HCT116 (cell line): ENCODE data around the gene PANK4. TPM values are rescaled to one million over a fixed set of nuclear protein-coding genes. Genes with fewer than 3 reads are reported as not detected.

Source experiments
- ATAC-seq: fragments of 200-7000 bp; cut with Tn5 transposase; 2 replicates; pipeline ENCODE4 v1.9.1; 2020; ENCODE audit warnings: mild to moderate bottlenecking, moderate library complexity
- BruUV-seq: library from RNA; stranded (reverse); fragments of 400-500 nt; replicated peaks from 2 replicates; lab custom pipeline; 2021; lab: Mats Ljungman, UMichigan
- CTCF ChIA-PET: fragments of 300-600 bp; sonication (Branson Sonifier 250); formaldehyde crosslinking; loops from one replicate; lab custom pipeline; 2021; ENCODE audit warnings: antibody characterized with exemption; lab: Charles Lee
- POLR2A ChIA-PET: fragments of 300-600, 350-600 bp; sonication (Branson Sonifier 250); formaldehyde crosslinking; loops from one replicate; lab custom pipeline; 2021; ENCODE audit warnings: antibody characterized with exemption; lab: Charles Lee
- RAD21 ChIA-PET, 2 experiments: fragments of 300-600 bp; sonication (Branson Sonifier 250); formaldehyde crosslinking; loops; one replicate each; lab custom pipeline; 2023; ENCODE audit warnings: low total read pairs in 2 of 2; ENCODE audit not compliant: uncharacterized antibody in 2 of 2, unreplicated experiment in 2 of 2, low non-redundant PET in 1 of 2; lab: Charles Lee
- DNase-seq: peaks from one replicate; pipeline ENCODE4 v3.0.0-alpha.2; 2010; ENCODE audit warnings: low read depth, low spot score
- H2AFZ ChIP-seq: fragments of 200-600 bp; shearing (Covaris generic), sonication (generic); 2 replicates; pipeline ENCODE4 v1.6.1; 2017; ENCODE audit warnings: low read depth, mixed run types, mixed read lengths, antibody characterized with exemption, low read length; ENCODE audit not compliant: poor library complexity, severe bottlenecking
- H3K27ac ChIP-seq: 2 replicates; pipeline ENCODE4 v1.5.1; 2012; ENCODE audit warnings: low read depth, low read length
- H3K27me3 ChIP-seq: fragments of 200-600 bp; sonication (generic); 2 replicates; pipeline ENCODE4 v1.6.1; 2016; ENCODE audit warnings: mixed run types, low read length, mixed read lengths; ENCODE audit not compliant: insufficient read depth
- H3K36me3 ChIP-seq, 2 experiments: fragments of 200-500 bp in 1 of 2; fragments of 200-600 bp in 1 of 2; sonication (Bioruptor generic) in 1 of 2; sonication (generic) in 1 of 2; 2 replicates each; pipeline versions ENCODE4 v1.5.1 to v1.6.1; 2014 to 2016; ENCODE audit warnings: low read length in 2 of 2, inconsistent platforms in 1 of 2, mixed read lengths in 1 of 2, mixed run types in 1 of 2; ENCODE audit not compliant: insufficient read depth in 2 of 2, control insufficient read depth in 1 of 2
- H3K4me1 ChIP-seq, 2 experiments: fragments of 200-600 bp in 1 of 2; sonication (generic) in 1 of 2; 2 replicates each; pipeline versions ENCODE4 v1.5.1 to v1.6.1; 2012 to 2017; ENCODE audit warnings: low read length in 2 of 2, inconsistent platforms in 1 of 2, mild to moderate bottlenecking in 1 of 2, mixed read lengths in 1 of 2, mixed run types in 1 of 2, moderate library complexity in 1 of 2; ENCODE audit not compliant: insufficient read depth in 2 of 2, control insufficient read depth in 1 of 2
- H3K4me2 ChIP-seq: fragments of 200-600 bp; sonication (generic); 2 replicates; pipeline ENCODE4 v1.6.1; 2017; ENCODE audit warnings: mixed run types, low read length, mixed read lengths
- H3K4me3 ChIP-seq, 2 experiments: fragments of 200-600 bp in 1 of 2; sonication (generic) in 1 of 2; replicated peaks in 1 of 2; 2 replicates each; pipeline ENCODE4 v1.5.1; 2011 to 2016; ENCODE audit warnings: low read length in 2 of 2, control low read depth in 1 of 2, low read depth in 1 of 2, mild to moderate bottlenecking in 1 of 2, mixed read lengths in 1 of 2, mixed run types in 1 of 2
- H3K79me2 ChIP-seq: fragments of 200-600 bp; sonication (generic); 2 replicates; pipeline ENCODE4 v1.6.1; 2017; ENCODE audit warnings: mild to moderate bottlenecking, mixed run types, low read length, moderate library complexity, mixed read lengths; ENCODE audit not compliant: insufficient read depth
- H3K9ac ChIP-seq: fragments of 200-600 bp; sonication (generic); 2 replicates; pipeline ENCODE4 v1.6.1; 2016; ENCODE audit warnings: low read length, mixed read lengths
- H3K9me2 ChIP-seq: fragments of 200-600 bp; sonication (generic), shearing (Covaris generic); 2 replicates; pipeline ENCODE4 v1.6.1; 2017; ENCODE audit warnings: mixed run types, mild to moderate bottlenecking, moderate library complexity; ENCODE audit not compliant: insufficient read depth
- H3K9me3 ChIP-seq, 2 experiments: fragments of 200-500 bp in 1 of 2; fragments of 200-600 bp in 1 of 2; sonication (Bioruptor generic) in 1 of 2; sonication (generic) in 1 of 2; 2 replicates each; pipeline ENCODE4 v1.6.1; 2014 to 2017; ENCODE audit warnings: low read length in 2 of 2, mixed read lengths in 2 of 2, inconsistent platforms in 1 of 2, low read depth in 1 of 2, mild to moderate bottlenecking in 1 of 2, mixed run types in 1 of 2, moderate library complexity in 1 of 2; ENCODE audit not compliant: control insufficient read depth in 1 of 2, insufficient read depth in 1 of 2
- H4K20me1 ChIP-seq: fragments of 200-600 bp; sonication (generic), shearing (Covaris generic); 2 replicates; pipeline ENCODE4 v1.6.1; 2017; ENCODE audit warnings: mixed run types, mild to moderate bottlenecking, moderate library complexity; ENCODE audit not compliant: insufficient read depth
- CBX3 ChIP-seq: IDR thresholded peaks from 2 replicates; pipeline ENCODE4 v1.6.1; 2012; ENCODE audit warnings: low read depth
- CEBPB ChIP-seq: IDR thresholded peaks from 2 replicates; pipeline ENCODE4 v1.6.1; 2012; ENCODE audit warnings: low read depth
- EGR1 ChIP-seq: IDR thresholded peaks from 2 replicates; pipeline ENCODE4 v1.6.1; 2012; ENCODE audit warnings: low read depth
- ELF1 ChIP-seq: IDR thresholded peaks from 2 replicates; pipeline ENCODE4 v1.6.1; 2012; ENCODE audit warnings: low read depth, borderline replicate concordance
- EZH2 ChIP-seq: fragments of 200-600 bp; sonication (generic); IDR thresholded peaks from 2 replicates; pipeline ENCODE4 v1.6.1; 2017; ENCODE audit warnings: antibody characterized with exemption, mixed run types
- JUND ChIP-seq: IDR thresholded peaks from 2 replicates; pipeline ENCODE4 v1.6.1; 2012
- POLR2A ChIP-seq: IDR thresholded peaks from 2 replicates; pipeline ENCODE4 v1.7.0; 2011; ENCODE audit warnings: borderline replicate concordance; ENCODE audit not compliant: insufficient read depth, insufficient read length; ENCODE audit errors: extremely low read depth
- POLR2AphosphoS5 ChIP-seq: IDR thresholded peaks from 2 replicates; pipeline ENCODE4 v1.6.1; 2011; ENCODE audit warnings: mild to moderate bottlenecking, low read depth, low read length, moderate library complexity
- RAD21 ChIP-seq: IDR thresholded peaks from 2 replicates; pipeline ENCODE4 v1.6.1; 2012; ENCODE audit warnings: low read depth, mild to moderate bottlenecking
- SIN3A ChIP-seq: IDR thresholded peaks from 2 replicates; pipeline ENCODE4 v1.6.1; 2012; ENCODE audit warnings: low read depth
- SP1 ChIP-seq: IDR thresholded peaks from 2 replicates; pipeline ENCODE4 v1.6.1; 2012; ENCODE audit warnings: low read depth
- SRF ChIP-seq: IDR thresholded peaks from 2 replicates; pipeline ENCODE4 v1.6.1; 2012; ENCODE audit warnings: low read depth
- TCF7L2 ChIP-seq: IDR thresholded peaks from 2 replicates; pipeline ENCODE4 v1.7.0; 2011; ENCODE audit warnings: borderline replicate concordance, inconsistent platforms; ENCODE audit not compliant: insufficient read depth, insufficient read length; ENCODE audit errors: extremely low read depth
- YY1 ChIP-seq: IDR thresholded peaks from 2 replicates; pipeline ENCODE4 v1.6.1; 2011; ENCODE audit warnings: low read length, low read depth, moderate library complexity, mild to moderate bottlenecking; ENCODE audit not compliant: insufficient replicate concordance; ENCODE audit errors: extremely low read depth
- ZFX ChIP-seq: fragments of 450-650 bp; IDR thresholded peaks from 2 replicates; pipeline ENCODE4 v1.6.1; 2017
- ZNF274 ChIP-seq: fragments of 200-500 bp; sonication (Bioruptor generic); IDR thresholded peaks from 2 replicates; pipeline ENCODE4 v1.6.1; 2014; ENCODE audit warnings: mild to moderate bottlenecking, low read depth, low read length, inconsistent platforms
- intact Hi-C: fragments of 100-400 bp; cut with micrococcal nuclease; formaldehyde crosslinking; loops from 2 replicates; pipeline ENCODE4 v1.10.0; 2022
- total RNA-seq: library from RNA; stranded (reverse); gene quantifications from one replicate; pipeline ENCODE4 v1.2.1, GENCODE V29; 2021; ENCODE audit not compliant: unreplicated experiment
- TF ChIP-seq, protein P1 (sequence below): IDR thresholded peaks from 2 replicates; pipeline ENCODE4 v1.6.1; 2012
- TF ChIP-seq, protein P2 (sequence below): IDR thresholded peaks from 2 replicates; pipeline ENCODE4 v1.6.1; 2012; ENCODE audit warnings: low read depth
- TF ChIP-seq, protein P3 (sequence below): IDR thresholded peaks from 2 replicates; pipeline ENCODE4 v1.6.1; 2012
- TF ChIP-seq, protein P4 (sequence below), 3 experiments: fragments of 200-600 bp in 1 of 3; sonication (generic) in 1 of 3; IDR thresholded peaks in 2 of 3; conservative IDR thresholded peaks in 1 of 3; 2 replicates each; pipeline ENCODE4 v1.5.1; 2012 to 2017; ENCODE audit warnings: low read depth in 2 of 3, low read length in 2 of 3, antibody characterized with exemption in 1 of 3, borderline replicate concordance in 1 of 3, control low read depth in 1 of 3, mild to moderate bottlenecking in 1 of 3, mixed read lengths in 1 of 3, mixed run types in 1 of 3, moderate library complexity in 1 of 3; ENCODE audit not compliant: insufficient read depth in 1 of 3

Gene PANK4
- total RNA-seq, 1 experiment from 2014 or later, result 38.5 TPM

DNA sequence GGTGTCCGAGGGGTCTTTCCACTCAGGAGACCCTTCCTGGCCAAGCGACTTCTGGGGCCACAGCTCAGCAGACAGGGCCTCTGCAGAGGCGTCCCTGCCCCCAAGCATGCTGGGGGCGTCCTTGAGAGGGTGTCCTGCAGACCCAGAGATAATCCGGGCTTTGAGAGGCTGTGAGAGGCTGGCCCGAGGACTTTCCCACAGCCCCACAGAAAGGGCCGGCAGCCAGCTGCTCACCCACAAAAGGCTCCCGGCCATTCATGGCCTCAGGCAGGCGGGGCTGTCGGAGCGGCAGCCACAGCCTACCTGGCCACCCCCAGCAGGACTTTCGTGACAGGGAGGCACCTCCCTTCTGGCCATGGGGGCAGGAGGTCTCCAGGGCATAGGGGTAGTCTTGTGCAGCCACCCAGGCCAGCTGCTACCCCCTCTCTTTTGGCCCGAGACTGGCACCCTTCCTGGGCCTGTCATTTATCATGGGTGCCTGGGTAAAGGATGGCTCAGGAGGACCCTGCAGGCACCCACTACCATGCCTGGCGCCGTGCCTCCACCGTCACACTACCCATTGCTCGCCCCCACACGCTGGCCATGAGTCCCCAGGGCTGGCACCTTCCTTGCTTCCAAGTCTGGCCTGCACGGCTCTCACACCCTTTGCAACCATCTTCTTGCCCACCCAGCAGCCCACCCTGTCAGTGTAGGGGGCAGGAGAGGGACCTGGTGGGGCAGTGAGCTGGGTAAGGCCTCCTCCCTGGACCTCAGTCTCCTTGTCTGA is 18.7 kb upstream of the PANK4 start:
- Histone ChIP-seq H3K79me2 (no peaks in the 10 kb centered on the region), H3K27ac (peak overlapping the region; percentile 57; the same call in 1 of the 2 replicates), H3K9me3 (no peaks in the 10 kb centered on the region), H4K20me1 (no peaks in the 10 kb centered on the region), H3K4me2 (peak overlapping the region; percentile 81), H3K9ac (peak overlapping the region; percentile 47; the same call in 1 of the 2 replicates), H3K4me1 (peaks cover 24 to 51% of the 10 kb centered on the region in 2 experiments), H3K9me2 (no peaks in the 10 kb centered on the region), H2AFZ (no peak overlapping the region), H3K27me3 (no peaks in the 10 kb centered on the region), H3K36me3 (no peaks in the 10 kb centered on the region), H3K4me3 (no peak overlapping the region; a peak in 1 of 4 replicates)
- no TSS peak for BruUV-seq
- CTCF ChIA-PET, result interaction anchor here (1.1 to 1.2 kb wide), 2 partner anchors 19 to 254 kb away, joined by 3 to 6 read pairs; partner anchors contain the start of gene PANK4
- POLR2A ChIA-PET, result interaction anchor here (0.6 to 1.6 kb wide), 4 partner anchors 10 to 132 kb away, joined by 3 to 13 read pairs (median 6); partner anchors contain the start of gene PANK4
- ATAC-seq, result no peak
- RAD21 ChIA-PET, result interaction anchor here (1.0 to 1.2 kb wide), 2 partner anchors 19 kb away, joined by 3 to 4 read pairs; partner anchors contain the start of gene PANK4 (in 2 of the 2)
- no peak for DNase-seq
- TF ChIP-seq EZH2 (no peak), POLR2A (no peak), CEBPB (no peak), ZFX (no peak), YY1 (no peak), EGR1 (no peak), SRF (no peak), TCF7L2 (no peak), POLR2AphosphoS5 (no peak), JUND (no peak), SIN3A (no peak), CBX3 (no peak), ZNF274 (no peak), ELF1 (no peak), RAD21 (no peak), SP1 (no peak)
- TF ChIP-seq, protein P1, sequence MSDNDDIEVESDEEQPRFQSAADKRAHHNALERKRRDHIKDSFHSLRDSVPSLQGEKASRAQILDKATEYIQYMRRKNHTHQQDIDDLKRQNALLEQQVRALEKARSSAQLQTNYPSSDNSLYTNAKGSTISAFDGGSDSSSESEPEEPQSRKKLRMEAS, result no peak
- TF ChIP-seq, protein P2, sequence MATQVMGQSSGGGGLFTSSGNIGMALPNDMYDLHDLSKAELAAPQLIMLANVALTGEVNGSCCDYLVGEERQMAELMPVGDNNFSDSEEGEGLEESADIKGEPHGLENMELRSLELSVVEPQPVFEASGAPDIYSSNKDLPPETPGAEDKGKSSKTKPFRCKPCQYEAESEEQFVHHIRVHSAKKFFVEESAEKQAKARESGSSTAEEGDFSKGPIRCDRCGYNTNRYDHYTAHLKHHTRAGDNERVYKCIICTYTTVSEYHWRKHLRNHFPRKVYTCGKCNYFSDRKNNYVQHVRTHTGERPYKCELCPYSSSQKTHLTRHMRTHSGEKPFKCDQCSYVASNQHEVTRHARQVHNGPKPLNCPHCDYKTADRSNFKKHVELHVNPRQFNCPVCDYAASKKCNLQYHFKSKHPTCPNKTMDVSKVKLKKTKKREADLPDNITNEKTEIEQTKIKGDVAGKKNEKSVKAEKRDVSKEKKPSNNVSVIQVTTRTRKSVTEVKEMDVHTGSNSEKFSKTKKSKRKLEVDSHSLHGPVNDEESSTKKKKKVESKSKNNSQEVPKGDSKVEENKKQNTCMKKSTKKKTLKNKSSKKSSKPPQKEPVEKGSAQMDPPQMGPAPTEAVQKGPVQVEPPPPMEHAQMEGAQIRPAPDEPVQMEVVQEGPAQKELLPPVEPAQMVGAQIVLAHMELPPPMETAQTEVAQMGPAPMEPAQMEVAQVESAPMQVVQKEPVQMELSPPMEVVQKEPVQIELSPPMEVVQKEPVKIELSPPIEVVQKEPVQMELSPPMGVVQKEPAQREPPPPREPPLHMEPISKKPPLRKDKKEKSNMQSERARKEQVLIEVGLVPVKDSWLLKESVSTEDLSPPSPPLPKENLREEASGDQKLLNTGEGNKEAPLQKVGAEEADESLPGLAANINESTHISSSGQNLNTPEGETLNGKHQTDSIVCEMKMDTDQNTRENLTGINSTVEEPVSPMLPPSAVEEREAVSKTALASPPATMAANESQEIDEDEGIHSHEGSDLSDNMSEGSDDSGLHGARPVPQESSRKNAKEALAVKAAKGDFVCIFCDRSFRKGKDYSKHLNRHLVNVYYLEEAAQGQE, result no peak
- TF ChIP-seq, protein P3, sequence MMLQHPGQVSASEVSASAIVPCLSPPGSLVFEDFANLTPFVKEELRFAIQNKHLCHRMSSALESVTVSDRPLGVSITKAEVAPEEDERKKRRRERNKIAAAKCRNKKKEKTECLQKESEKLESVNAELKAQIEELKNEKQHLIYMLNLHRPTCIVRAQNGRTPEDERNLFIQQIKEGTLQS, result no peak
- TF ChIP-seq, protein P4, sequence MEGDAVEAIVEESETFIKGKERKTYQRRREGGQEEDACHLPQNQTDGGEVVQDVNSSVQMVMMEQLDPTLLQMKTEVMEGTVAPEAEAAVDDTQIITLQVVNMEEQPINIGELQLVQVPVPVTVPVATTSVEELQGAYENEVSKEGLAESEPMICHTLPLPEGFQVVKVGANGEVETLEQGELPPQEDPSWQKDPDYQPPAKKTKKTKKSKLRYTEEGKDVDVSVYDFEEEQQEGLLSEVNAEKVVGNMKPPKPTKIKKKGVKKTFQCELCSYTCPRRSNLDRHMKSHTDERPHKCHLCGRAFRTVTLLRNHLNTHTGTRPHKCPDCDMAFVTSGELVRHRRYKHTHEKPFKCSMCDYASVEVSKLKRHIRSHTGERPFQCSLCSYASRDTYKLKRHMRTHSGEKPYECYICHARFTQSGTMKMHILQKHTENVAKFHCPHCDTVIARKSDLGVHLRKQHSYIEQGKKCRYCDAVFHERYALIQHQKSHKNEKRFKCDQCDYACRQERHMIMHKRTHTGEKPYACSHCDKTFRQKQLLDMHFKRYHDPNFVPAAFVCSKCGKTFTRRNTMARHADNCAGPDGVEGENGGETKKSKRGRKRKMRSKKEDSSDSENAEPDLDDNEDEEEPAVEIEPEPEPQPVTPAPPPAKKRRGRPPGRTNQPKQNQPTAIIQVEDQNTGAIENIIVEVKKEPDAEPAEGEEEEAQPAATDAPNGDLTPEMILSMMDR (IDR thresholded peaks at IDR 0.05 in 2 of 3, conservative IDR thresholded peaks at IDR 0.05 in 1 of 3; ENCODE audit: borderline replicate concordance in 1 of 3, insufficient read depth in 1 of 3, low read depth in 2 of 3, low read length in 2 of 3), result no peak
- intact Hi-C loops, result no loop called here
